ENCODE measurements around the gene TUFT1.
A peak's percentile ranks its signal among the peaks of the same experiment; 100 is the strongest.

Gene TUFT1

GRCh38 chr1:151540021-151540981, at the start of gene TUFT1:
TUFT1 (plus strand) TSS chr1:151540309; CDS start chr1:151540367, 58 bp downstream.
- DNase-seq: peak; percentile 98

GRCh38 chr1:151491641-151492040, 48.5 kb upstream of the TUFT1 start:
- no peak for DNase-seq

- DNase-seq: peak; percentile 25
Observed at GRCh38 chr1:151492120-151492519, 48.0 kb upstream of the TUFT1 start.

GRCh38 chr1:151493042-151493441, 47.1 kb upstream of the TUFT1 start:
- no peak for DNase-seq

GRCh38 chr1:151494741-151495281, 45.3 kb upstream of the TUFT1 start:
- peak; percentile 46 for DNase-seq

GRCh38 chr1:151495316-151495715, 44.8 kb upstream of the TUFT1 start:
- no peak for DNase-seq

GRCh38 chr1:151499365-151499764, 40.7 kb upstream of the TUFT1 start:
- no peak for DNase-seq

GRCh38 chr1:151499930-151500329, 40.2 kb upstream of the TUFT1 start:
- DNase-seq: no peak

GRCh38 chr1:151501474-151501873, 38.6 kb upstream of the TUFT1 start:
- DNase-seq: peak; percentile 60

- peak; percentile 24 for DNase-seq
Observed at GRCh38 chr1:151502035-151502700, 37.9 kb upstream of the TUFT1 start.

- peak; percentile 30 for DNase-seq
Observed at GRCh38 chr1:151502859-151503780, 37.0 kb upstream of the TUFT1 start.

- DNase-seq: no peak
Observed at GRCh38 chr1:151504252-151504651, 35.9 kb upstream of the TUFT1 start.

GRCh38 chr1:151504759-151505158, 35.4 kb upstream of the TUFT1 start:
- no peak for DNase-seq

GRCh38 chr1:151508833-151509232, 31.3 kb upstream of the TUFT1 start:
- DNase-seq: no peak

GRCh38 chr1:151509350-151510019, 30.6 kb upstream of the TUFT1 start:
- no peak for DNase-seq

- no peak for DNase-seq
Observed at GRCh38 chr1:151510020-151510405, 30.1 kb upstream of the TUFT1 start.

GRCh38 chr1:151510614-151510956, 29.5 kb upstream of the TUFT1 start:
- no peak for DNase-seq

- DNase-seq: peak; percentile 91
Observed at GRCh38 chr1:151510957-151511635, 29.0 kb upstream of the TUFT1 start, which contains the start of gene CGN. CGN (plus strand) TSS chr1:151511387; CDS start chr1:151518520, 7,133 bp downstream.

- peak; percentile 51 for DNase-seq
Observed at GRCh38 chr1:151511636-151512215, 28.4 kb upstream of the TUFT1 start.

- no peak for DNase-seq
Observed at GRCh38 chr1:151512326-151512725, 27.8 kb upstream of the TUFT1 start.
